H1 (cell line): Measurements from ENCODE around the gene ASCL1. TPM values are rescaled to one million over a fixed set of nuclear protein-coding genes. Genes with fewer than 3 reads are reported as not detected.

Source experiments
- polyA plus RNA-seq, 7 experiments: library from polyadenylated mRNA; depleted of rRNA in 3 of 7; stranded (reverse) in 5 of 7; unstranded in 2 of 7; fragments of >200 nt in 5 of 7; fragments of 200-250 nt in 2 of 7; gene quantifications; 1 replicate in 5 of 7; 2 replicates in 1 of 7; 4 replicates in 1 of 7; pipeline versions ENCODE4 v1.2.1 to v1.2.3, GENCODE V29; 2011 to 2013; ENCODE audit warnings: missing spikeins in 2 of 7, mixed read lengths in 2 of 7
- total RNA-seq: library from RNA; stranded (reverse); fragmentation: NEBNext Ultra II Directional; extraction: Animal tissue kit (Norgen Biotek cat#: 25700); gene quantifications from 2 replicates; pipeline ENCODE4 v1.2.1, GENCODE V29; 2021
- TF ChIP-seq, protein P1 (sequence below): IDR thresholded peaks from 2 replicates; pipeline ENCODE4 v1.6.1; 2012; ENCODE audit warnings: low read length, inconsistent platforms
- TF ChIP-seq, protein P2 (sequence below): IDR thresholded peaks from 2 replicates; pipeline ENCODE4 v1.6.1; 2012; ENCODE audit warnings: inconsistent platforms

Gene ASCL1
- total and polyA plus RNA-seq, 2 of the 8 experiments (the other 6 are each of a cell fraction or from before 2014, with no cell fraction given): 0.12 TPM; not detected in 1

DNA sequence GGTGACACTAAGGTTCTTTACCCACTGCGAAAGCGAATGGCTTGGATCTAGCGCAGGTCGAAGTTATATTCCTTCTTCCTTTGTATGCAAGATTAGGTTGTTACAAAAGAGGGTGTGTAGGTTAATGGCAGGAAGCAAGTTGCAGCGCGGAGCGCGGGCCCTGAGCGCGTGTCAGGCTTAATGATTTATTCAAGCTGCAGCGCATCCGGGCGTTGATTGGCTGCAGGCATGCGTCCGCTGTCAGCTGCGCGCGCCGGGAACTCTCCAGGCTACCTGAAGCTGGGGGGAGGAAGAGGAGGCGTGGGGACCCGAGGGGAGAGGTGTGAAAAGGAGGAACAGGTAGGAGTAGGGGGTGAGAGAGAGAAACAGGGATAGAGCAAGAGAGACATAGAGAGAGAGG is 7.4 kb downstream of the ASCL1 start (continued):
- TF ChIP-seq, protein P1, sequence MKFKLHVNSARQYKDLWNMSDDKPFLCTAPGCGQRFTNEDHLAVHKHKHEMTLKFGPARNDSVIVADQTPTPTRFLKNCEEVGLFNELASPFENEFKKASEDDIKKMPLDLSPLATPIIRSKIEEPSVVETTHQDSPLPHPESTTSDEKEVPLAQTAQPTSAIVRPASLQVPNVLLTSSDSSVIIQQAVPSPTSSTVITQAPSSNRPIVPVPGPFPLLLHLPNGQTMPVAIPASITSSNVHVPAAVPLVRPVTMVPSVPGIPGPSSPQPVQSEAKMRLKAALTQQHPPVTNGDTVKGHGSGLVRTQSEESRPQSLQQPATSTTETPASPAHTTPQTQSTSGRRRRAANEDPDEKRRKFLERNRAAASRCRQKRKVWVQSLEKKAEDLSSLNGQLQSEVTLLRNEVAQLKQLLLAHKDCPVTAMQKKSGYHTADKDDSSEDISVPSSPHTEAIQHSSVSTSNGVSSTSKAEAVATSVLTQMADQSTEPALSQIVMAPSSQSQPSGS: no peak
- TF ChIP-seq, protein P2, sequence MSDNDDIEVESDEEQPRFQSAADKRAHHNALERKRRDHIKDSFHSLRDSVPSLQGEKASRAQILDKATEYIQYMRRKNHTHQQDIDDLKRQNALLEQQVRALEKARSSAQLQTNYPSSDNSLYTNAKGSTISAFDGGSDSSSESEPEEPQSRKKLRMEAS: peak; percentile 84
- TF ChIP-seq, all 59 proteins: peak for 6
